GM18517 (cell line): ENCODE measurements around the gene TMCC3.
A peak's percentile ranks its signal among the peaks of the same experiment; 100 is the strongest.

Experiments used
- ATAC-seq: cut with Tn5 transposase; IDR thresholded peaks from one replicate; pipeline ENCODE4 v1.9.1; 2021; ENCODE audit warnings: mild to moderate bottlenecking, moderate library complexity; ENCODE audit not compliant: unreplicated experiment

Gene TMCC3

DNA sequence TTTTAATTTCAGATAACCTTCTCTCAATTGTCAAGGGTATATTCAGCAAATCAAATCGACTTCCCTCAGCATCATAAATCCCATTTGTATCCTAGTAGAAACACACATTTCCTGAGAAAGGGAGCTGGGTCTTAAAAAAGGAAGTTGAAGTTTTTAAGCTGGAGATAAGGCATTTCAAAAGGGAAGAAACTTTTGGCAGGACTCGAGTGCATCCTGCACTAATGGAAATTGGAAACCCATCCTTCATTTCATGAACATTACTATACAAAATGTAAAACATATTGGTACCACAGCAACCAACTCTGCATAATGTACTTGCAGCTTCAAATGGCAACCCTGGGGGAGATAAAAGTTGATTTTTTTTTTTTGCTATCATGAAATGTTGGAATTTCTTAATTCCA is 23.7 kb upstream of the TMCC3 start:
- ATAC-seq = no peak

DNA sequence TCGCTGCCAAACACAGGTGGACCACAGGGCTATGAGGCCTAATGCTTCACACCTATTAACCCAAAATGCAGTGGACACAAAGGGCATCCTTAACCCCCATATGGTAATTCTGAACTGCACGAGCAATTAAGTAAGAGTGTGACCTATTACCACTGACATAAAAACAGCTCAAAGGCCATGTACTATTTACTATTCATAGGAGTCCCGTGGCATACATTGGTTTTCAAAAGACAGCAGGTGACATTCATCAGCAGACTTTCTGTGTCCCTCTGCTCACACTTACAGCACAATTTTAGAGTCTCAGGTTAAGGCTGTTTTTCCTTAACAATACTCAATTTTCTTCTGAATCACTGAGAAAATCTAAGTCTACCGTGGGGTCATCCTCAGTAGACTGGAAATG is 23.1 kb upstream of the TMCC3 start:
- no peak for ATAC-seq

GRCh38 chr12:94671917-94672316 is 21.6 kb upstream of the TMCC3 start:
- no peak for ATAC-seq

DNA sequence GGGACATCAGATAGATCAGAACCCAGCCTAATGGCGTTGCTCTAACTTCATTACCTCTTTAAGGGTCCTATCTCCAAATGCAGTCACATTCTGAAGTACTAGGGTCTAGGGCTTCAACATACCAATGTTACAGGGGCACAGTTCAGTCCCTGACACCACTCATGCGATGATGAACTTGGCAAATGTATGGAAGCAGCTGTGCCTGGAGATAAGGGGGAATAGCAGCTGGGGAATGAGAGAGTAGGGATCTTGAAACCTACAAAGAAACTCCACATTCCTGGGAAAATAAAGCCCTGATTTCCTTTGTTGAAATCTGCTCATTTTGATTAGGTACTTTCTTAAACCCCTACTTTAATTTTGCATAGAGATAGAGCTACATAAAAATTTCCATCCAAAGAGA is 20.5 kb upstream of the TMCC3 start:
- no peak for ATAC-seq

- no peak for ATAC-seq
These were observed 19.7 kb upstream of the TMCC3 start for GRCh38 chr12:94670075-94670474.

- ATAC-seq = no peak
These were observed 16.7 kb upstream of the TMCC3 start for GRCh38 chr12:94667031-94667540.

DNA sequence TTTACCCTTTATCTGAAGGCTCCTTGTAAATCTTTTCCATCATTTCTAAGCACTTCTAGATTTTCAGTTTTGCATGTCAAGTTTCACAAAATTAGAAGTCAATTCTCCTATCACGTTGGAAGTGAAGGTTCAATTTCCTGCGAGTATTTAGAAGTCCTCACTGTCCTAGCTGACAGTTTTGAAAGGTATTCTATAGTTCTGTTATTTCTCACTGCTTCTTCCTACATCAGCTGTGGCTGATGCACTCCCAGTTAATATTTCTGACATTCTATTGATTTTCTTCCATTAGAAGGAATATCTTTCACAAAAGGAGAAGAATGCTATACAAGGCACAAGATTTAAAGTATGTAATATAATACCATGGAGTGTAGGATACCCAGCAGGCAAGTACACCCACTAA is 15.8 kb upstream of the TMCC3 start:
- no peak for ATAC-seq

DNA sequence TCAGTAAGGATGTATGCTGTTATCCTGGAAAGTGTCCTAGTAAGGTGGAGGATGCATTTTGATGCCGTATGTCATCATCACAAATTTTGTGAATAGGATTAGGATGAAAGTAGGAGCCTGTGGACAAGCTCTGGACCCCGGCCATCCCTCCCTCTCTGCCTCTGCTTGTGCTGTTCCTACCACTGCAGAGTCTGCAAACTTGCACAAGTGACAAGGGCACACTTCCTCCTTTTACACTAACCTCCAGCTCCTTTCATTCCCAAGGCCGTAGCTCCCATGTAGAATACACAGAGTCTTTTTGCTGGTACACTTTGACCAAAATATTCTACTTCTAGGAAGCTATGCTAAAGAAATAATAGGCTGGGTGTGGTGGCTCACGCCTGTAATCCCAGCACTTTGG is 13.3 kb upstream of the TMCC3 start:
- ATAC-seq = no peak

GRCh38 chr12:94663071-94663470 is 12.7 kb upstream of the TMCC3 start:
- ATAC-seq = no peak

GRCh38 chr12:94660436-94660835 is 10.1 kb upstream of the TMCC3 start:
- no peak for ATAC-seq

DNA sequence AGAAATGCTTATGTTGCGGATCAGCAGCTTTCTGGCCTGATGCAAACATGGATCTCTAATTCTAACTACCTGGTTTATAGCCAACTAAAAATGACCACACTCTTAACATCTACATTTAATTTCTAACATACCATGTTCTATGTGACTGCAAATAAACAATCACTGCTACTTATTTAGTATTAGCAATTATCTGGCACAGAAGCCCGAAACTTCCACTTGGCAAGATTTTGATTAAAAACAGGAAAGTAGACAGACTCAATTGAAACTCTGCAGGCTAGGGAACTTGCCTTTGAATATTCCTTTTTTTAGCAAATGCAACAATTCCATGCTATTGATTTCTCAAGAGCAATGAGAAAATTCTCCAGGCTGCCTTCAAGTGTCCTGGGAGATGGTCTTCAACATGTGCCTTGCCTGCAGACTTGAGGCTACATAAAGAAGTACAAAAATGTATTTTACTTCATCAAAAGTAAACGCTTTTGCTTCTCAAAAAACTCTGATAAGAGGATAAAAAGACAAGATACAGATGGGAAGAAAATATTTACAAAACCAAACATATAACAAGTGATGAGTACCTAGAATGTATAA is 9.1 kb upstream of the TMCC3 start:
- ATAC-seq = no peak

DNA sequence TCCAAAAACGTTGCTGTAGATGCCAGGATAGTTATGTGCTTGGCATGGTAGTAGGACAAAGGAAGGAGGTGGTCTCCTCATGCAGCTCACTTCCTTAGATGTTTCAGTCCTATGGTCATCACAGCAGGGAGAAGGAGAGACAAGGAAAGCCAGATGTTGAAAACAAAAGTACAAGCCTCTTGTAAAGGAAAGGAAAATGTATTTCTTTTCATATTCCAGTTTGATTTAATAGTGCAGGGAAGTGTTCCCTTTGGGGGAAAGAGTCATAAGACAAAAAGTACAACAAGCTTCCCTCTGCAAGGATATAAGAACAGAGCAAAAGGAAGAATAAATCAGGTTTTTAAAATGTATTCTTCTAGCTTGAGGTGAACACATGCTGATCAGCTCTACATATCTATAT is 8.6 kb upstream of the TMCC3 start:
- no peak for ATAC-seq

- ATAC-seq = no peak
These were observed 6.2 kb upstream of the TMCC3 start for GRCh38 chr12:94656556-94656955.

DNA sequence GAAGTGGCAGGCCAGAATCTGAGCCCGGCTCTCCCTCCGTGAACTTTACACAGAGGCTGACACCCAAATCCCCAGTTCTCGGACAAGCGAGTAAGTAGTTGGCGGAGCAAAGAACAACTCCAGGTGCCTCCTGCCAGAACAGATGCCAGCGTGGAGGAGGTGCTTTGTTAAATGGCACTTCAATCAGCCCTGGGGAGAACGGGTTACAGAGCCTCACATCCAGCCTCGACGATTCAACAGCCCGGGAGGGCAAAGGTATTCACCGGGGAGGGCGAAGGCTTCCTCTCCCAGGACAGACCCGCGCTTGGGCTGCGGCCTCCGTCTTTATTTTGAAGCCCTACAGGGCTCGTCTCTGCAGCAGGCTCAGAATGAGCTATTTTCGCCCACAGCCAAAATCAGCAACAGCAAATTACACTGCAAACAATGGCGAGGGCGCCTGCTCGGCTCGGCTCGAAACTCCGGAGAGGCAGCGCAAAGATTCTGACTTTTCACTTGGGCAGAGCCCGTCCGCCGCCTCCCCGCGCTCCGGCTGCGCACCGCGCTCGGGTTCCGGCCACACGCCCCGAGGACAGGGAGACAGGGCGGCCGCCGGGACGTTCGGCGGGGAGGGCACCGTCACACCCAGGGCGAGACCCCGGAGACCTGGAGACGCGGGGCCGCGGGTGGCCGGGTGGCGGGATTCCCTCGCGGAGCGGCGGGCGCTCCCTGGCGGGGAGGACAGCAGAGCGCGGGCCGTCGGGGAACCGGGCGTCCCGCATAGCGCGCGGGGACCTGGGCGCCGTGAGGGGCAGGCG is 811 bp downstream of the TMCC3 start:
- ATAC-seq = peak; percentile 50

- ATAC-seq = no peak
These were observed 1.8 kb downstream of the TMCC3 start for GRCh38 chr12:94648578-94648977.

DNA sequence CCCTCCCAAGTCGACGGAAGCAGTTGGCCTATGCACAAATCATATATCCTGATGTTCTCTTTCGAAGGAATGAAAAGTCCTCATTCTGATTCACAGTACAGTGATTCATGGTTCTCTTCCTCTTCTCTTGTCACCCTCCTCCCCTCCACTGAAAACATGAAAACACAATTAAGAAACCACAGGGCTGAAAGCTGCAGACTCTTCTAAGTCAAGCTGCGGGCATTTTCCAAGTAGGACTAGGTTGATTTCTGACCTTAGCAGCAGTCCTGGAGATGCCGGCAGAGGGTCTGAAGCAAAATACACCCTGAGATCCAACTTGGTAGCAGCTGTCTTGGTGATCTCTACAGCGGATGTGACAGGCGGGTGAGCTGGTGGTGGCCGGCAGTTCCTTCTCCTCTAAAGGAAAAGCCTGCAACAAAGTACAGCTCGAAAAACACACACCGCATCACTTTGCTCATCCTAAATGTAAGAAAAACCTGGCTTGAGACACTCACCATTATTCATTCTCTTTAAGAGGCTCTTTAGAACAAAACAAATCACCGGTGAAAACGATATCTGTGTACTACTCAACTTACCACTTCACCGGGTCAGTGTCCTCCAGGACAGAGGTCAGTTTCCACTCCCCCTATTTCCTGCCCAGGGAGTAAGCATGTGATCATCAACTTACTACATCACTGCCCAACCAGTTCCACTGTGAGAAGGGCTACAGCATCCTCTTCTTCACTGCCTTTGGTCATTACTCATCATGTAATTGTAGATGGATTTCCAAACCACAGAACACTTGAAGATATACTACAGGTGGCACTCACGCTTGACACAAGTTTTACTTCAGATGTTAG is 6.0 kb downstream of the TMCC3 start:
- ATAC-seq = peak; percentile 44

- ATAC-seq = no peak
These were observed 6.8 kb downstream of the TMCC3 start for GRCh38 chr12:94643606-94644005.

- ATAC-seq = no peak
These were observed 9.1 kb downstream of the TMCC3 start for GRCh38 chr12:94641283-94641682.

- ATAC-seq = peak; percentile 47
These were observed 10.0 kb downstream of the TMCC3 start for GRCh38 chr12:94640134-94640928.

GRCh38 chr12:94638521-94638920 is 11.8 kb downstream of the TMCC3 start:
- no peak for ATAC-seq
